HK-2 (cell line): ENCODE results near the gene TMEM156.
"Not testable (repeated sequence)": the region's sequence is repeated elsewhere in the genome, so short reads cannot be mapped to it uniquely, and the experiment has no call there.

Experiments
- DNase-seq: peaks from one replicate; pipeline ENCODE4 v3.0.0-alpha.2; 2018; ENCODE audit not compliant: unreplicated experiment

The TMEM156 gene

DNA sequence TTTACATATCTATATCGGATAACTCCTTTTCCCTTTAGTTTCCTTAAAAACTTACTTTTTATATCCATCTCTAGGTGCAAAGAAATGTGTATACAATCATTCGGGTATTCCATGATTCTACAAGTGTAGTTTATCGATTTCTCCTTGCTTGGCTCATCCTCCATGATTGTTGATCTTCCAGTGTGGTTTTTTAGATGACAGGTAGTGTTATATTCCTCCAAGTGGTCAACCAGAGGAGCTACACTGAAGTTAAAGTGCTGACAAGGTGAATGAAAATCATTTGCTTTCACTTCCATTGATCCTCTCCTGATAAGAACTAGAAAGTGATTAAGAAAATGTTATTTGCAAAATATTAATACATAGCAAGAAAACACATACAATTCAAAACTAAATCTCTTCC lies 38.5 kb downstream of the TMEM156 start:
- no peak for DNase-seq

GRCh38 chr4:38990241-38990640 lies 42.0 kb downstream of the TMEM156 start:
- DNase-seq, result no peak

DNA sequence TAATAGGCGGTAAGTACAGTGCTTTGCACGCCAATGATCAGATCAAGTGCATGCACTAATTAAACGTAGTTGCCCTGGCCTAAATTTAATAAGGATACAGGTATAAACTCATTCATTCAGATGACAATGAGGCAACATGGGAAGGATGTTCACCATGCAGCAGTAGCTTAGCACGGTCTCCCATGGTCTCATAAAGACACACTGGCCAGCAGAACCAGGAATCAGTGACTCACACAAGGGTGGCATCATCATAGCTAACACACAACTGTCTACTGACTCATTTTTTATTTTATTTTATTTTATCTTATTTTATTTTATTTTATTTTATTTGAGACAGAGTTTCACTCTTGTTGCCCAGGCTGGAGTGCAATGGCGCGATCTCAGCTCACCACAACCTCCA lies 42.7 kb downstream of the TMEM156 start:
- DNase-seq, result no peak

DNA sequence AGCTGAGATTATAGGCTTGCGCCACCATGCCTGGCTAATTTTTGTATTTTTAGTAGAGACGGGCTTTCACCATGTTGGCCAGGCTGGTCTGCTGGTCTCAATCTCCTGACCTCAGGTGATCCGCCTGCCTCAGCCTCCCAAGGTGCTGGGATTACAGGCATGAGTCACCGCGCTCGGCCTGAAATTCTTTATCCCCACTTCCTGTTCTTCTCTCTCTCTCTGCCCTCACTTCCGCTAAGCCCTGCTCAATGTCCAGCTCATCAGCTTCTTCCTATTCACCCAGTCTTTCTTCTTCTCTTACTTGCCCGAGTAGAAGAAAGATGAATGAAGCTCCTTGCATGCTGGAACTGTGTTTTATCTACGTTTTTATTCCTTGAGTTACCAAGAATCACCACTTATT lies 43.9 kb downstream of the TMEM156 start:
- DNase-seq, result not testable (repeated sequence)

DNA sequence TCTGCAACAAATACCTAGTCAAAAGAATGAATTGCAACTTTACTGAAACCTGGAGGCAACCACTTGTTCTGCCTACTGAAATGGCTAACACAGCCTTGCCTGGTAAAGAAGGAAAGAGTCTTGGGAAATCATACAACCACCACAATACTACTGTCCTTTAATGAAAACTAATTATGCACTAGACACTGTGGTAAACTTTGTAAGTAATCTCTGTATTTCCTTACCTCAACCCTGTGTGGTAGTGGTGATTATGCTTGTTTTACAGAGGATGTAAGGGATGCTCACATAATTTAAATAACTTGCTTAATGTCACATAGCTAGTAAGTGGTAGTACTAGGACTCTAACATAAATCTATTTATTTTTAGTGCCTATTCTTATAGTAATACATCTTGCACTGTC lies 44.7 kb downstream of the TMEM156 start:
- no peak for DNase-seq

DNA sequence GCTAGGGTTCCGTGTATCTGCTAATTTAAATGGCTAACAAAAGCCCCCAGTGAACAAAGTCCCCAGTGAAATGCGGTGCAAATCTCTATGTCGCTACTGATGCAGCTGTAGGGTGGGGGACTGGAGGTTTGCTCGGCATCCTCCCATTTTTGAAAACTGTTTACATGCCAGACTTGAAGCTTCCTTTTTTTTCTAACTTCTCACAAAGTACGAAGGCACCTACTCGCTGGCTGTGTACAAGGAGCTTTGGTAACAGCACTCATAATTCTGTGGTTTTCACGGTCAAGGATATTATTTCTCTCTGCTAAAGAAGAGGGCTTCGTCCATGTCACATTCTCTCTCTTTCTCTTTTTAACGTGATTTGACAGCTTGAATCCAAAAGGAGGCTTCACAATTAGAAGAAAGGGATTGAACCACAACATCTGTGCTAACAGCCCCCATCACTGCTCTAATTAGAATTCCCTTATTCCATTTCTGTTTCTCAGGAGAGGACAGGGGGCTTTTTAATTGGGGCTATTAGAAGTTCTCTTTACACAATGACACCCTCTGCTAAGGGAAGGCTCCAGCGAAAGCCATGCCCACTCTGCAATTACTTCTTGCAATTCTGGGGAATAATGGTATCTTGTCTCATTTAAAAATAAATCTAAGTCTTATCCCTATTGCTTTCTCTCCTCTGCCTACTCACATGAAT lies 46.7 kb downstream of the TMEM156 start:
- DNase-seq, result no peak

DNA sequence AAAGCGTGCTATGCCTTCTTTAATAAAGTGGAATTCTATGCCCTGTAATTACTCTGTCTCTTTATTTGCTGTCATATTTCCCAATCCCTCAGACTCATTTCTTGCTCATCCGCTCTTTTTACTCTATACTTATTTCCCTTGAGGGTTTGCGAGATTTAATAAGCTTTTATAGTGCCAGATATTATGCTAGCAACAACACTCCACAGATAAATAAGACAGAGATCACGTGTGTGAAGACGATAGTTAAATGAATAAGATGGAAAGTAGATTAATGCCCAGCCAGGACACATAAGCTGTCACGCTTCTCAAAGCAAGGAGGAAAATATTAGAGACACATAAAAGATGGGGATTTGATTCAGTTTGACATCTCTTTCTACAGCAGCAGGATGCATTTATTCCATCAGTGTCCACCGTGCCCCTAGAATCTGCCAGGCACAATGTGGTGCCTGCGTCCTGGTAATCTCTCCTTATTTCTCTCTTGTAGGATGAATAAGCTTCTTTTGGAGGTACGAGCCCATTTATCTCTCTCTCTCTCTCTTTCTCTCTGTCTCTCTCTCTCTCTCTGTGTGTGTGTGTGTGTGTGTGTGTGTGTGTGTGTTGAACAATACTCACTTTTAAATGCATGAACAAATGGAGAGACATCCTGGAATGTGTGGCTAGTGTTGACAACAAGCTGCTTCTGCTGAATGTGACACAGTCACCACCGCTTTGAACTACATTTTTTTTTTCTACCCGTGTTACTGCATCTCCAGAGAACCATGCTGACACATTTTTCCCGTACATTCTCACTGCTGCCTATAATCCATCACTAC lies 48.2 kb downstream of the TMEM156 start:
- DNase-seq, result no peak

DNA sequence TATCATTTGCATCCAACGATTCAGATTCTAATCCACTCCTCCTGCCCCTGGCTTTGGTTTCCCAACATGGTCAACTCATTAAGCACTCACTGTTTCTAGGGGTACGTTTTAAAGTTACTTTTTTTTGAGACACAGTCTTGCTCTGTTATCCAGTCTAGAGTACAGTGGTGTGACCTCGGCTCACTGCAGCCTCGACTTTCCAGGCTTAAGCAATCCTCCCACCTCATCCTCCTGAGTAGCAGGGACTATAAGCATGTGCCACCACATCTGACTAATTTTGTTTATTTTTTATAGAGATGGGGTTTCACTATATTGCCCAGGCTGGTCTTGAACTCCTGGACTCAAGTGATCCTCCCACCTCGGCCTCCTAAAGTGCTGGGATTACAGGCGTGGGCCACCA lies 48.9 kb downstream of the TMEM156 start:
- no peak for DNase-seq

DNA sequence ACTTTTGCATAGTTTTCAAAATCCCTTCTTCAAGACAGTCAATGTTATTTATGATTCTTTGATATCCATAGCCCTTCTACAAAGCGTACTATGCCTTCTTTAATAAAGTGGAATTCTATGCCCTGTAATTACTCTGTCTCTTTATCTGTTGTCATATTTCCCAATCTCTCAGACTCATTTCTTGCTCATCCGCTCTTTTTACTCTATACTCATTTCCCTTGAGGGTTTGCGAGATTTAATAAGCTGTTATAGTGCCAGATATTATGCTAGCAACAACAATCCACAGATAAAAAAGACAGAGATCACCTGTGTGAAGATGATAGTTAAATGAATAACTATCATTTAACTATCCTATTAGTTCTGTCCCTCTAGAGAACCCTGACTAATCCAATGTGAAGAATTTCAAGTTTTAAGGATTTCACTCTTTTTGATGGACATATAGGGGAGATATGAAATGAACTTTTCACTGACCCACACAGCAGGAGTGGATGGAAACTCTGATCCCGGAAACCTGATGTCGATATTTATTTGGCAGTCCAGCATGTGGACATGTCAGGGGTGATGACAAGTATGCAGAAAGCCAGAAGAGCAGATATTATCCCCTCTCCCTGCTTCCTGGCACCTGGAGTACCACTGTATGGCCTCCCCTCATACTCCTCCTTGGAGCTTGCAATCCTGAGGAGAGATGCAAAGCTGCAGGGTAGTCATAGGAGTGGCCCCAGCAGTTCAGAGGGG lies 49.7 kb downstream of the TMEM156 start:
- DNase-seq, result no peak

- no peak for DNase-seq
Observed at GRCh38 chr4:38980903-38981676, 51.1 kb downstream of the TMEM156 start.

GRCh38 chr4:38979511-38980230 lies 52.5 kb downstream of the TMEM156 start:
- DNase-seq, result no peak

- no peak for DNase-seq
Observed at GRCh38 chr4:38979081-38979480, 53.1 kb downstream of the TMEM156 start.

DNA sequence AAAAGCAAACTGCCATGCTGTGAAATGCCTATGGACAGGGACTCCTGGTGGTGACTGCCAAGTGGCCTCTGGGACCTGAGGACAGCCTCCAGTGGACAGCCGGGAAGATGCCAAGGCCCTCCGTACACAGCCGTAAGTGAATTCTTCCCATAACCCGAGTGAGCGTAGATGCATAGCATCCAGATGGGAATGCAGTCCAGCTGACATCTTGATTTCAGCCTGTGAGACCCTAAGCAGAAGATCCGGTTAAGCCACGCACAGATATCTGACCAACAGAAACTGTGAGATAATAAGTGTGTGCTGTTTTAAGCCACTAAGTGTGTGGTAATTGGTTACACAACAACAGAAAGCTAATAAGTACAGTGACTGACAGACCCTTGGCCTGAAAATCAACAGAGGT lies 55.9 kb downstream of the TMEM156 start:
- no peak for DNase-seq

GRCh38 chr4:38968668-38969067 lies 63.5 kb downstream of the TMEM156 start:
- DNase-seq, result no peak

GRCh38 chr4:38967260-38968095 lies 64.7 kb downstream of the TMEM156 start:
- no peak for DNase-seq

GRCh38 chr4:38965866-38966265 lies 66.3 kb downstream of the TMEM156 start:
- DNase-seq, result no peak

- DNase-seq, result no peak
Observed at GRCh38 chr4:38964942-38965775, 67.0 kb downstream of the TMEM156 start.

DNA sequence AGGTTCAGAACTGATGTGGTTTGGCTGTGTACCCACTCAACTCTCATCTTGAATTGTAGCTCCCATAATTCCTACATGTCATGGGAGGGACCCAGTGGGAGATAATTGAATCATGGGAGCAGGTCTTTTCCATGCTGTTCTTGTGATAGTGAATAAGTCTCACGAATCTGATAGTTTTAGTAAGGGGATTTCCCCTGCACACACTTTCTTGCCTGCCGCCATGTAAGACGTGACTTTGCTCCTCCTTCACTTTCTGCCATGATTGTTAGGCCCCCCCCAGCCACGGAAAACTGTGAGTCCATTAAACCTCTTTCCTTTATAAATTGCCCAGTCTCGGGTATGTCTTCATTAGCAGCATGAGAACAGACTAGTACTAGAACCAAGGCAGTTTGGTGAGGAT lies 73.0 kb downstream of the TMEM156 start:
- DNase-seq, result not testable (repeated sequence)

DNA sequence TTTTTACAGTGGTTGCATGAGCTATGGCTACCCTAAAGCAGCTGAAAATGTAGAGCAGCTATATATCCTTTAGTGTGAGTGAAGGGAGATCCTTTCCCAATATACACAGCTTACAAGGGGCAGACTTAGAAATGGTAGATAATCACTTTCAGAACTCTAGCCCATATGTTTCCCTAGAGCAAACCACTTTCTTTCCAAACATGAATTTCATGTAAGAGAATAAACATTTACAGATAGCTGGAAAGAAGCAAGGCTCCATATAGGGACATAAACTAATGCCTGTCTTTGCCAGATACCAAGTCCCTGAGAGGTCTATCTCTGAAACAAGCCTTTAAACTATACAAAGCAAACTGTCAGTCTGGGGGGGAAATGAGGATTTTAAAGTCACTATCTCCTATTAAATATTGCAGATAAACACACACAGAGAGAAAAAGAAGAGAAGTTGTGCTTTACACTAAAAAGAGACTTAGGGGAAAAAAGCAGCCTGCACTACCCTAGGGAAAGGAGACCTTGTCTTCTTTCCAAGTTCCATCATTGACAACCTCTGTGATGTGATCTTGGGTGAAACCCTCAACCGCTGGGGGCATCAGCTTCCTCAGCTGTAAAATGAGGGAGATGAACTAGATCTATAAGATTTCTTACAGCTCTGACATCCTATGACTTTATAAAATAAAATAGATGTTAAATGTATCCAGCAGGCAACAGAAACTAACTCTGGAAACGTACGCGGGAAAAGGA lies 73.6 kb downstream of the TMEM156 start:
- DNase-seq, result no peak
